Testis (tissue), 3 donors: ENCODE measurements around the gene MED27. TPM values are rescaled to one million over a fixed set of nuclear protein-coding genes. Genes with fewer than 3 reads are reported as not detected.

Experiments
- DNase-seq: peaks from one replicate; pipeline ENCODE4 v3.0.0-alpha.2; 2019
- H3K27ac ChIP-seq, 2 donors: fragments of 200-600 bp; sonication (generic); one replicate each; pipeline ENCODE4 v1.5.1; 2019
- H3K27me3 ChIP-seq: fragments of 200-600 bp; sonication (generic); one replicate; pipeline ENCODE4 v1.5.1; 2019
- H3K36me3 ChIP-seq: fragments of 200-600 bp; sonication (generic); one replicate; pipeline ENCODE4 v1.5.1; 2017; ENCODE audit warnings: low read depth; ENCODE audit errors: missing control alignments
- H3K4me1 ChIP-seq: fragments of 200-600 bp; sonication (generic); one replicate; pipeline ENCODE4 v1.5.1; 2019
- H3K4me3 ChIP-seq, 2 donors: fragments of 200-600 bp; sonication (generic); one replicate each; pipeline ENCODE4 v1.5.1; 2017 to 2019
- H3K9me3 ChIP-seq: fragments of 200-600 bp; sonication (generic); one replicate; pipeline ENCODE4 v1.5.1; 2017
- CTCF ChIP-seq, 3 experiments: fragments of 450-650 bp in 2 of 3; fragments of 200-600 bp in 1 of 3; sonication (generic) in 1 of 3; IDR thresholded peaks; one replicate each; pipeline ENCODE4 v1.5.1; 2016 to 2019; ENCODE audit warnings: antibody characterized with exemption in 3 of 3, mild to moderate bottlenecking in 2 of 3, moderate library complexity in 1 of 3
- POLR2A ChIP-seq: fragments of 450-650 bp; IDR thresholded peaks from one replicate; pipeline ENCODE4 v1.6.1; 2017; ENCODE audit warnings: antibody characterized with exemption, mild to moderate bottlenecking, moderate library complexity
- WGBS, 2 donors: methylation state at CpG; one replicate each; pipeline ENCODE4 v1.1.5; 2018; 5-methylcytosine and 5-hydroxymethylcytosine counted together
- intact Hi-C: fragments of 100-400 bp; cut with DNase I; formaldehyde crosslinking; loops from one replicate; pipeline ENCODE4 v1.15.1; 2023; ENCODE audit warnings: low total_unique reads
- polyA plus RNA-seq: library from polyadenylated mRNA; stranded (reverse); fragments of 350-450 nt; fragmentation: Illumina TruSeq; extraction: RNeasy Lipid Tissue Mini Kit (QIAGEN cat#74804); gene quantifications from one replicate; pipeline ENCODE4 v1.2.3, GENCODE V29; 2014; ENCODE audit warnings: low read depth, low replicate concordance; ENCODE audit not compliant: insufficient read depth
- total RNA-seq, 2 donors: library from RNA; depleted of rRNA; stranded (reverse); fragments of >200 nt; gene quantifications; one replicate each; pipeline ENCODE4 v1.2.3, GENCODE V29; 2016

Gene MED27
- total and polyA plus RNA-seq, 3 donors from 2014 or later: 30.7 to 45.0 (median 33.7) TPM

DNA sequence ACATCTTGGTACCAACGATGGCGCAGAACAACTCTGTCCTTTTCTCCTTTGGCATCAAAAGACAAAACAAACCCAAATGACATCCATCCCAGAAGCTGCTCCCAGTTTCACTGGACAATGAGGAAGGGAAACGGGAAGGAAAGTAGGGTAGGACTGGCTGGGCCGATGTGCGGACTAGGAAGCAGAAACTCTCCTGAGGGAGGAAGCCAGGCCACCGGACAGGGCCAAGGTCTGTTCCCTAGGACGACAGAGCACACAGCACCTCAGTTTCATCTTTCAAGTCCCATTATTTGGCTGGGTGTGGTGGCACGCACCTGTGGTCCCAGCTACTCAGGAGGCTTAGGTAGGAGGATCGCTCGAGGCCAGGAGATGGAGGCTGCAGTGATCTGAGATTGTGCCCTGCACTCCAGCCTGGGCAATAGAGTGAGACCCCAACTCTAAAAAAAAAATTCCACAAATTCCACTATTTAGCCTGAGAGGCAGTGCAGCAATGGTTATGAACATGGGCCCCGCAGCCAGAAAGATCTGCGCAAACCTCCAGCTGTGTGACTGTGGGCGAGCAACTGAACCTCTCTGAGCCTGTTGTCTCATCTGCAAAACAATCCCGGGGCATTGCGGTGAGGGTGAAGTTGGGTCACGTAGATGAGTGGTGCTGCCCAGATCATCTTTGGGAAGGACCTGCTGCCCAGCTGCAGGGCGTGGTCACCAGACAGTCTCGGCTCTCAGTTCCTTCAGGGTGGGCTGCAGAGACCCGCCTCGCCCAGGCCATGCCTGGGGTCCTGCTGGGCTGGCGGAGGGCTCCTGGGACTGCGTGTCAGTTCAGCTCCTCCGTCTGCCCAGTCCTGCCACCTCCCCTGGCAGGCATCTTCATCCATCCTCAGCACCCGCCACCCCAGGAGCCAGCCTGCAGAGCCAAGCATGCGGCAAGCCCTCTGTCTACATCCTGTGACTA is 238.6 kb downstream of the MED27 start:
- intact Hi-C loops: no loop called here
- 92 to 97% methylated on average over 19 to 25 of the region's 25 CpGs for WGBS, 2 donors
- no peak overlapping the region for H3K4me3 ChIP-seq

GRCh38 chr9:131840220-131840619 is 239.4 kb downstream of the MED27 start:
- TF ChIP-seq CTCF (IDR thresholded peaks at IDR 0.05) (no peak), POLR2A (no peak)
- intact Hi-C loops: no loop called here
- 87 to 93% methylated on average over 8 of the region's 8 CpGs for WGBS, 2 donors

More for the DNA sequence above, 238.6 kb downstream of the MED27 start:
- no peaks in the 10 kb centered on the region for H3K36me3 ChIP-seq
- no peak overlapping the region for H3K27ac ChIP-seq
- no peaks in the 10 kb centered on the region for H3K27me3 ChIP-seq
- no peaks in the 10 kb centered on the region for H3K4me1 ChIP-seq
- no peaks in the 10 kb centered on the region for H3K9me3 ChIP-seq
- TF ChIP-seq POLR2A: no peak
- no peak for TF ChIP-seq CTCF (IDR thresholded peaks at IDR 0.05)
- DNase-seq: no peak

GRCh38 chr9:131839281-131840084 is 240.2 kb downstream of the MED27 start:
- Histone ChIP-seq H3K27me3 (no peaks in the 10 kb centered on the region), H3K4me3 (no peak overlapping the region), H3K9me3 (no peaks in the 10 kb centered on the region), H3K4me1 (no peaks in the 10 kb centered on the region), H3K27ac (no peak overlapping the region), H3K36me3 (no peaks in the 10 kb centered on the region)
- intact Hi-C loops: no loop called here
- WGBS, 2 donors: 84 to 87% methylated on average over 13 to 22 of the region's 22 CpGs
- TF ChIP-seq POLR2A (no peak), CTCF (IDR thresholded peaks at IDR 0.05) (no peak)
- DNase-seq: no peak

More at GRCh38 chr9:131840220-131840619, 239.4 kb downstream of the MED27 start:
- Histone ChIP-seq H3K9me3 (no peaks in the 10 kb centered on the region), H3K27ac (no peak overlapping the region), H3K4me3 (no peak overlapping the region), H3K4me1 (no peaks in the 10 kb centered on the region), H3K27me3 (no peaks in the 10 kb centered on the region), H3K36me3 (no peaks in the 10 kb centered on the region)
- no peak for DNase-seq

GRCh38 chr9:131838530-131839280 is 241.0 kb downstream of the MED27 start:
- H3K27me3 ChIP-seq: no peaks in the 10 kb centered on the region
- no peak overlapping the region for H3K27ac ChIP-seq
- no peak for TF ChIP-seq POLR2A
- TF ChIP-seq CTCF (IDR thresholded peaks at IDR 0.05): no peak
- H3K36me3 ChIP-seq: no peaks in the 10 kb centered on the region
- H3K4me1 ChIP-seq: no peaks in the 10 kb centered on the region
- no peak overlapping the region for H3K4me3 ChIP-seq
- WGBS, 2 donors: 78 to 88% methylated on average over 14 to 22 of the region's 22 CpGs
- no peak for DNase-seq
- intact Hi-C loops: no loop called here
- H3K9me3 ChIP-seq: no peaks in the 10 kb centered on the region
